ENCODE data around the gene SYNE1. TPM values are rescaled to one million over a fixed set of nuclear protein-coding genes. Genes with fewer than 3 reads are reported as not detected.

The SYNE1 gene
- total RNA-seq, 2 donors from 2014 or later: 135 to 160 TPM

- no peak for DNase-seq (ENCODE audit: low spot score)
- Histone ChIP-seq H3K4me1 (peaks cover 0 to 19% of the 10 kb centered on the region in 2 donors), H3K27me3 (no peaks in the 10 kb centered on the region), H3K4me3 (no peak overlapping the region), H3K27ac (peak overlapping the region; percentile 40), H3K9me3 (no peaks in the 10 kb centered on the region), H3K36me3 (peaks cover 70% of the 10 kb centered on the region)
- TF ChIP-seq CTCF (IDR thresholded peaks at IDR 0.05): no peak
Measured at GRCh38 chr6:152261179-152261578, 376.0 kb downstream of the SYNE1 start.

- peaks cover 82% of the 10 kb centered on the region for H3K36me3 ChIP-seq
Measured at GRCh38 chr6:152259234-152259633, 377.9 kb downstream of the SYNE1 start.

GRCh38 chr6:152257581-152257980, 379.6 kb downstream of the SYNE1 start:
- H3K27me3 ChIP-seq: no peaks in the 10 kb centered on the region
- no peak for TF ChIP-seq CTCF (IDR thresholded peaks at IDR 0.05)
- H3K36me3 ChIP-seq: peaks cover 81% of the 10 kb centered on the region
- H3K4me1 ChIP-seq: peaks cover 0 to 11% of the 10 kb centered on the region in 2 donors
- no peak overlapping the region for H3K27ac ChIP-seq
- H3K4me3 ChIP-seq: no peak overlapping the region
- no peak for DNase-seq (ENCODE audit: low spot score)
- H3K9me3 ChIP-seq: no peaks in the 10 kb centered on the region

More at GRCh38 chr6:152259234-152259633, 377.9 kb downstream of the SYNE1 start:
- no peak overlapping the region for H3K27ac ChIP-seq
- H3K27me3 ChIP-seq: no peaks in the 10 kb centered on the region
- no peak for TF ChIP-seq CTCF (IDR thresholded peaks at IDR 0.05)
- H3K9me3 ChIP-seq: no peaks in the 10 kb centered on the region
- H3K4me3 ChIP-seq: no peak overlapping the region
- peaks cover 0 to 11% of the 10 kb centered on the region in 2 donors for H3K4me1 ChIP-seq
- no peak for DNase-seq (ENCODE audit: low spot score)

GRCh38 chr6:152250127-152250526, 387.0 kb downstream of the SYNE1 start:
- H3K27me3 ChIP-seq: no peaks in the 10 kb centered on the region

GRCh38 chr6:152248980-152249379, 388.2 kb downstream of the SYNE1 start:
- Histone ChIP-seq H3K4me3 (no peak overlapping the region), H3K4me1 (peaks cover 0 to 40% of the 10 kb centered on the region in 2 donors), H3K9me3 (no peaks in the 10 kb centered on the region), H3K27ac (peak overlapping the region in 1 of 2 donors; percentile 15), H3K27me3 (no peaks in the 10 kb centered on the region), H3K36me3 (peaks cover 37% of the 10 kb centered on the region)
- DNase-seq (ENCODE audit: low spot score): no peak
- TF ChIP-seq CTCF (IDR thresholded peaks at IDR 0.05): no peak

More at GRCh38 chr6:152250127-152250526, 387.0 kb downstream of the SYNE1 start:
- no peak overlapping the region for H3K4me3 ChIP-seq
- H3K9me3 ChIP-seq: no peaks in the 10 kb centered on the region
- H3K27ac ChIP-seq: no peak overlapping the region
- no peak for TF ChIP-seq CTCF (IDR thresholded peaks at IDR 0.05)
- DNase-seq (ENCODE audit: low spot score): no peak
- H3K36me3 ChIP-seq: peaks cover 41% of the 10 kb centered on the region
- H3K4me1 ChIP-seq: peaks cover 0 to 30% of the 10 kb centered on the region in 2 donors

Data from right atrium auricular region (tissue), 2 donors.